ENCODE measurements around the gene CYB561A3.
A peak's percentile ranks its signal among the peaks of the same experiment; 100 is the strongest.
"Not testable (repeated sequence)": the region's sequence is repeated elsewhere in the genome, so short reads cannot be mapped to it uniquely, and the experiment has no call there.

Gene CYB561A3

DNA sequence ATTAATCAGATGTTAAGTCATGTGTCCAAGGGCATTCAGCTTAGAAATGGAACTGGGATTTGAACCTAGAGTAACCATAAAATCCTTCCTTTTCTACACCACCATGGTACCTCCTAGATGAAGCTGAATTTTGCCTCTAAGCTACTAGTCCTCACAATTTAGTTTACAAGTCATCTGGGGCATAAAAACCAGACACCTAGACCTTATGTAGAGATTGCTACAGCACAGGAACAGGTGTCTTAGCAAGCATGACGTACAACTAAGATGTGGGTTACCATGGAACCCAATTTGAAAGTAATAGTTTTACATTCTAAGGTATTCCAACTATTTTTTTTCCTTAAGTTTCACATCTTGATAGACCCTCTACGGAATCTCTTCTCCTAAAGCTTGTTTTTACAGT is 39.9 kb upstream of the CYB561A3 start:
- no peak for DNase-seq (ENCODE audit: low read depth)

GRCh38 chr11:61401173-61401572 is 39.5 kb upstream of the CYB561A3 start:
- TF ChIP-seq, protein P1, sequence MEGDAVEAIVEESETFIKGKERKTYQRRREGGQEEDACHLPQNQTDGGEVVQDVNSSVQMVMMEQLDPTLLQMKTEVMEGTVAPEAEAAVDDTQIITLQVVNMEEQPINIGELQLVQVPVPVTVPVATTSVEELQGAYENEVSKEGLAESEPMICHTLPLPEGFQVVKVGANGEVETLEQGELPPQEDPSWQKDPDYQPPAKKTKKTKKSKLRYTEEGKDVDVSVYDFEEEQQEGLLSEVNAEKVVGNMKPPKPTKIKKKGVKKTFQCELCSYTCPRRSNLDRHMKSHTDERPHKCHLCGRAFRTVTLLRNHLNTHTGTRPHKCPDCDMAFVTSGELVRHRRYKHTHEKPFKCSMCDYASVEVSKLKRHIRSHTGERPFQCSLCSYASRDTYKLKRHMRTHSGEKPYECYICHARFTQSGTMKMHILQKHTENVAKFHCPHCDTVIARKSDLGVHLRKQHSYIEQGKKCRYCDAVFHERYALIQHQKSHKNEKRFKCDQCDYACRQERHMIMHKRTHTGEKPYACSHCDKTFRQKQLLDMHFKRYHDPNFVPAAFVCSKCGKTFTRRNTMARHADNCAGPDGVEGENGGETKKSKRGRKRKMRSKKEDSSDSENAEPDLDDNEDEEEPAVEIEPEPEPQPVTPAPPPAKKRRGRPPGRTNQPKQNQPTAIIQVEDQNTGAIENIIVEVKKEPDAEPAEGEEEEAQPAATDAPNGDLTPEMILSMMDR (conservative IDR thresholded peaks at IDR 0.05; ENCODE audit: low read depth, low read length): no peak
- no peak for DNase-seq (ENCODE audit: low read depth)

More for the DNA sequence above, 39.9 kb upstream of the CYB561A3 start:
- TF ChIP-seq, protein P1 (conservative IDR thresholded peaks at IDR 0.05; ENCODE audit: low read depth, low read length): no peak
- no peak overlapping the region for H3K4me3 ChIP-seq (ENCODE audit: low read depth, low read length)

GRCh38 chr11:61392981-61393595 is 31.4 kb upstream of the CYB561A3 start:
- TF ChIP-seq, protein P1 (conservative IDR thresholded peaks at IDR 0.05; ENCODE audit: low read depth, low read length): peak; percentile 53
- peak overlapping the region; percentile 70 for H3K4me3 ChIP-seq (ENCODE audit: low read depth, low read length)
- DNase-seq (ENCODE audit: low read depth): peak; percentile 53

More at GRCh38 chr11:61401173-61401572, 39.5 kb upstream of the CYB561A3 start:
- H3K4me3 ChIP-seq (ENCODE audit: low read depth, low read length): no peak overlapping the region

DNA sequence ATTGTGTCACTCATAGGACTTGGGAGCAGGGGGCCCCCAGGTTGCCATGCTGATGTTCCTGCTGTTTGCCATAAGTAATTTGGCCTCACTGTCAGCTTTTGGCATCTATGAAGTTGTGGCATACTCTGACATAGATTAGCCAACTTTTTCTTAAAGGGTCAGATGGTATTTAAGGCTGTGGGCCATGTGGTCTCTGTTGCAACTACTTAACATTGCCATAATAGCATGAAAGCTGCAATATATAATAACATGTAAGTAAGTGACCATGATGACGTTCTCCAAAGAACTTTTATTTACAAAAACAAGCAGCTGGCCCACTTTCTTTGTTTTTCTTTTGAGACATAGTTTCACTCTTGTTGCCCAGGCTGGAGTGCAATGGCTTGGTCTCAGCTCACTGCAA is 28.5 kb upstream of the CYB561A3 start:
- TF ChIP-seq, protein P1 (conservative IDR thresholded peaks at IDR 0.05; ENCODE audit: low read depth, low read length): no peak
- H3K4me3 ChIP-seq (ENCODE audit: low read depth, low read length): no peak overlapping the region
- DNase-seq (ENCODE audit: low read depth): no peak

GRCh38 chr11:61384271-61385242 is 22.9 kb upstream of the CYB561A3 start:
- DNase-seq (ENCODE audit: low read depth): peak; percentile 69
- no peak overlapping the region for H3K4me3 ChIP-seq (ENCODE audit: low read depth, low read length)
- TF ChIP-seq, protein P1 (conservative IDR thresholded peaks at IDR 0.05; ENCODE audit: low read depth, low read length): peak; percentile 73

DNA sequence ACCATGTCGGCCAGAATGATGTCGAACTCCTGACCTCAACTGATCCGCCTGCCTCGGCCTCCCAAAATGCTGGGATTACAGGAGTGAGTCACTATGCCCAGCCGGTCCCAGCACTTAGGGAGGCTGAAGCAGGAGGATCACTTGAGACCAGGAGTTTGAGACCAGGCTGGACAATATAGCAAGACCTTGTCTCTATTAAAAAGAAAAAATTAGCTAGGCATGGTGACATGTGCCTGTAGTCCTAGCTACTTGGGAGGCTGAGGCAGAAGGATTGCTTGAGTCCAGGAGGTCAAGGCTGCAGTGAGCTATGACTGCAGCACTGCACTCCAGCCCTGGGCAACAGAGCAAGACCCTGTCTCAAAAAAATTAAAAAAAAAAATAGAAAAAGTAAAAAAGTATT is 22.2 kb upstream of the CYB561A3 start:
- DNase-seq (ENCODE audit: low read depth); H3K4me3 ChIP-seq (ENCODE audit: low read depth, low read length): not testable (repeated sequence)

- TF ChIP-seq, protein P1 (conservative IDR thresholded peaks at IDR 0.05; ENCODE audit: low read depth, low read length): no peak
These were observed 19.2 kb upstream of the CYB561A3 start for GRCh38 chr11:61380884-61381283.

More at GRCh38 chr11:61380884-61381283, 19.2 kb upstream of the CYB561A3 start:
- H3K4me3 ChIP-seq (ENCODE audit: low read depth, low read length): no peak overlapping the region
- no peak for DNase-seq (ENCODE audit: low read depth)

Data from choroid plexus epithelial cell (primary cell).